ENCODE results near the gene FSTL4. TPM values are rescaled to one million over a fixed set of nuclear protein-coding genes. Genes with fewer than 3 reads are reported as not detected.

The FSTL4 gene
- total RNA-seq, 1 experiment from 2014 or later, result 2.7 TPM

DNA sequence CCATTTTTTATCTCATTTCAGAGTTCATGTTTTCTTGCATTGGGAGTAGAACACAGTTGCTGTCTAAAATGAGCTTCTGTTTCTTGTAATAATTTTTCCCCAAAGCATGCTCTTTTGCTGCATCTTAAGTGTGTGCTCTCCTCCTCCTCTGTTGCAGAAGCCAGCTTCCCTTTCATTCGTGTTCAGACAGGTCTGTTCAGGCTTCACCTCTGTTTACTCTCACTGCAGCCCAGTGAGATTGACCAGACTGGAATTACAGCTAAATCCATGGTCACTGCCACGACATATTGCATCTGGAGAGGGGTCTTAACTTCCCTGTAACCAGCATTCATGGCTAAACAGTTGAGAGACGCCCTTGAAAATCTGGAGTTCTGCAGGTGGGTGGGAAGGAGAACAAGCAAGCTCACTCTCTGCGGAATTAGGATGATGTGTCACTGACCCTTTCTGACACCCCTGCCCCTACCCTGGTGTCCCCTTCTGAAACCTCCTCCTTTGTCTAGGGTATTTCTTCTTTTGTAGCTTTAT is 223.2 kb downstream of the FSTL4 start:
- H3K36me3 ChIP-seq (ENCODE audit: control insufficient read depth, insufficient read depth, low read length), result no peaks in the 10 kb centered on the region; the same call in 1 of the 2 replicates
- H3K27me3 Mint-ChIP-seq (ENCODE audit: insufficient read depth, unreplicated experiment), result peaks cover 26% of the 10 kb centered on the region
- no peak overlapping the region for H3K4me3 Mint-ChIP-seq (ENCODE audit: unreplicated experiment)
- no peak for DNase-seq
- ChIA-PET POLR2A (no interaction called here), CTCF (no interaction called here)
- no peaks in the 10 kb centered on the region; the same call in 1 of the 2 replicates for H3K27me3 ChIP-seq (replicated peaks; ENCODE audit: control insufficient read depth, insufficient read depth, low read length)
- no TSS peak for BruUV-seq (replicated peaks)
- no peak overlapping the region for H3K27ac Mint-ChIP-seq (ENCODE audit: unreplicated experiment)
- no peaks in the 10 kb centered on the region for H3K4me1 Mint-ChIP-seq (ENCODE audit: low read depth, unreplicated experiment)
- H3K4me3 ChIP-seq (ENCODE audit: low read depth, low read length), result no peak overlapping the region
- no peaks in the 10 kb centered on the region for H3K9me3 ChIP-seq
- no peaks in the 10 kb centered on the region for H3K4me1 ChIP-seq
- no peaks in the 10 kb centered on the region for H3K9me3 Mint-ChIP-seq (ENCODE audit: unreplicated experiment)
- TF ChIP-seq CTCF (IDR thresholded peaks at IDR 0.05; ENCODE audit: insufficient read depth in 1 of 2, low read depth in 1 of 2, low read length in 1 of 2, severe bottlenecking in 1 of 2, unreplicated experiment in 1 of 2), result no peak
- intact Hi-C loops (cut with micrococcal nuclease; ENCODE audit: unreplicated experiment), result no loop called here
- H3K36me3 Mint-ChIP-seq (ENCODE audit: insufficient read depth, unreplicated experiment), result no peaks in the 10 kb centered on the region

- no peaks in the 10 kb centered on the region for H3K4me1 ChIP-seq
- Mint-ChIP-seq H3K9me3 (ENCODE audit: unreplicated experiment) (no peaks in the 10 kb centered on the region), H3K4me3 (ENCODE audit: unreplicated experiment) (no peak overlapping the region), H3K4me1 (ENCODE audit: low read depth, unreplicated experiment) (no peaks in the 10 kb centered on the region), H3K27me3 (ENCODE audit: insufficient read depth, unreplicated experiment) (peaks cover 33% of the 10 kb centered on the region), H3K36me3 (ENCODE audit: insufficient read depth, unreplicated experiment) (no peaks in the 10 kb centered on the region), H3K27ac (ENCODE audit: unreplicated experiment) (no peak overlapping the region)
- no peaks in the 10 kb centered on the region; the same call in 1 of the 2 replicates for H3K27me3 ChIP-seq (replicated peaks; ENCODE audit: control insufficient read depth, insufficient read depth, low read length)
- no peak overlapping the region for H3K4me3 ChIP-seq (ENCODE audit: low read depth, low read length)
- no peak for DNase-seq
- CTCF ChIA-PET, result no interaction called here
- TF ChIP-seq CTCF (IDR thresholded peaks at IDR 0.05; ENCODE audit: insufficient read depth in 1 of 2, low read depth in 1 of 2, low read length in 1 of 2, severe bottlenecking in 1 of 2, unreplicated experiment in 1 of 2), result no peak
- H3K9me3 ChIP-seq, result no peaks in the 10 kb centered on the region
- no TSS peak for BruUV-seq (replicated peaks)
- no peaks in the 10 kb centered on the region; the same call in 1 of the 2 replicates for H3K36me3 ChIP-seq (ENCODE audit: control insufficient read depth, insufficient read depth, low read length)
- intact Hi-C loops (cut with micrococcal nuclease; ENCODE audit: unreplicated experiment), result no loop called here
- POLR2A ChIA-PET, result no interaction called here
These were observed 224.7 kb downstream of the FSTL4 start for GRCh38 chr5:133387621-133388020.

DNA sequence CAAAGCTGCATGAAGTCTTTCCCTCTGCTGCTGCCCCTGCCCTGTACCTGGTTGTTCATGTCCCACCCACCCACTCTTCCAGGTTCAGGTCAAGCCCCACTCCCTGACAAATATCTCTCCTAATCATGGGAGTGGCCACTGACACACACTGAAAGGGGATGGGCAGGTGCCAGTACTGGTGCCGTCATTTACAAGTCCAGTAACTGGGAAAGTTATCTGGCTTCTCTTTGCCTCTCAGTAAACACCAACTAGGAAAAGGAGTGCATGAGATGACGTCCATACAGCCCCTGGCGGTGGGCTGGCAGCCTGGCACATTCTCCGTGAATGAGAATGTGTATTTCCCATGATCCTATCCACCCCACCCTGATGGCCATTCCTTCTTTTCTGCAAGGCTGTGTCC is 225.2 kb downstream of the FSTL4 start:
- no TSS peak for BruUV-seq (replicated peaks)
- Histone ChIP-seq H3K4me1 (no peaks in the 10 kb centered on the region), H3K9me3 (no peaks in the 10 kb centered on the region), H3K27me3 (replicated peaks; ENCODE audit: control insufficient read depth, insufficient read depth, low read length) (no peaks in the 10 kb centered on the region; the same call in 1 of the 2 replicates), H3K4me3 (ENCODE audit: low read depth, low read length) (no peak overlapping the region), H3K36me3 (ENCODE audit: control insufficient read depth, insufficient read depth, low read length) (no peaks in the 10 kb centered on the region; the same call in 1 of the 2 replicates)
- Mint-ChIP-seq H3K36me3 (ENCODE audit: insufficient read depth, unreplicated experiment) (no peaks in the 10 kb centered on the region), H3K27me3 (ENCODE audit: insufficient read depth, unreplicated experiment) (peaks cover 34% of the 10 kb centered on the region), H3K9me3 (ENCODE audit: unreplicated experiment) (no peaks in the 10 kb centered on the region), H3K27ac (ENCODE audit: unreplicated experiment) (no peak overlapping the region), H3K4me3 (ENCODE audit: unreplicated experiment) (no peak overlapping the region), H3K4me1 (ENCODE audit: low read depth, unreplicated experiment) (no peaks in the 10 kb centered on the region)
- intact Hi-C loops (cut with micrococcal nuclease; ENCODE audit: unreplicated experiment), result no loop called here
- TF ChIP-seq CTCF (IDR thresholded peaks at IDR 0.05; ENCODE audit: insufficient read depth in 1 of 2, low read depth in 1 of 2, low read length in 1 of 2, severe bottlenecking in 1 of 2, unreplicated experiment in 1 of 2), result no peak
- no peak for DNase-seq
- ChIA-PET POLR2A (no interaction called here), CTCF (no interaction called here)
